ENCODE measurements around the gene PSENEN. TPM values are rescaled to one million over a fixed set of nuclear protein-coding genes. Genes with fewer than 3 reads are reported as not detected.

PSENEN gene
- total RNA-seq, 1 experiment from 2014 or later: 106 TPM

DNA sequence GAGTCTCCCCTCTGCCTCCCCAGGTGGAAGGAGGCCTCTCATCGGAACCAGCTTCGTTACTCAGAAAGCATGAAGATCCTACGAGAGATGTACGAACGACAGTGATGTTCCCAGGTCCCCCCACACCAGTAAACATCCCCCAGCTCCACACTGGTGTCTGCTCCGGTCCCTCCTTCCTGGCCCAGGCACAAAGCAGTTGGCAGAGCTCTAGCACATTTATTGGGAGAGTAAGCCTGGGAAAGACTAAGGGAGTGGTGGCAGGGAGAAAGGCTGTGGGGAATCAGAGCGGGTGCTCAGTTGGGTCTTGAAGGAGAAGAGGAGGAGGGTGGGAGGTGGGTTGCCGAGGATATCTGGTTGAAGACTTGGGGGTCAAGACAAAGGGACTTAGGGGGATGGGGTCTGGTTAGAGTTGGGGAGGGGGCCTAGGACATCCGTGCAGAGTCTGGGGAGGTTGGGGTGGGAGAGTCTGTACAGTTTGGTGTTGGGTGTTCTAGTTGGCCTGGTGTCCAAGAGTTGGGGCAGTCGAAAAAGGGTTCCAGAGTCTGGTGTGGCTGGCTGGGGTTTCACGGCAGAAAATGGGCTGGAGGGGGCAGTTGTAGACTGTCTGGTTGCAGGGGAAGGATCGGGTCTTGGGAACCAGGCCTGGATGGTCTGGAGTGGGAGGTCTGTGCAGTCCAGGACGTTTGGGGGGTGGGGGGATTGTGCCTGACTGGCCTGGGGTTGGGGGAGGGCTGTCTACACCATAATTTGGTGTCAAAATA is 9.1 kb downstream of the PSENEN start:
- Histone ChIP-seq H3K4me1 (replicated peaks; ENCODE audit: insufficient read depth) (peaks cover 25% of the 10 kb centered on the region), H2AFZ (no peak overlapping the region), H3K4me3 (no peak overlapping the region), H4K20me1 (ENCODE audit: insufficient read depth) (peaks cover 4% of the 10 kb centered on the region; the same call in 1 of the 2 replicates), H3K79me2 (ENCODE audit: low read depth) (peaks cover 14% of the 10 kb centered on the region), H3K9me2 (ENCODE audit: insufficient read depth) (no peaks in the 10 kb centered on the region), H3K27ac (no peak overlapping the region), H3K4me2 (no peak overlapping the region), H3F3A (ENCODE audit: insufficient read depth, low read depth) (peaks cover 13% of the 10 kb centered on the region; the same call in 1 of the 2 replicates), H3K36me3 (ENCODE audit: low read depth) (no peaks in the 10 kb centered on the region), H3K9me3 (ENCODE audit: insufficient read depth, low read depth) (no peaks in the 10 kb centered on the region), H3K27me3 (ENCODE audit: insufficient read depth, low read depth) (no peaks in the 10 kb centered on the region)
- no peak for DNase-seq
- ChIA-PET CTCF (no interaction called here), POLR2A (ENCODE audit: unreplicated experiment) (no interaction called here)
- intact Hi-C loops (cut with micrococcal nuclease; ENCODE audit: unreplicated experiment): no loop called here
- BruUV-seq (replicated peaks): no TSS peak
- TF ChIP-seq EZH2 (IDR thresholded peaks at IDR 0.05; ENCODE audit: low read depth): no peak
- TF ChIP-seq, protein P1, sequence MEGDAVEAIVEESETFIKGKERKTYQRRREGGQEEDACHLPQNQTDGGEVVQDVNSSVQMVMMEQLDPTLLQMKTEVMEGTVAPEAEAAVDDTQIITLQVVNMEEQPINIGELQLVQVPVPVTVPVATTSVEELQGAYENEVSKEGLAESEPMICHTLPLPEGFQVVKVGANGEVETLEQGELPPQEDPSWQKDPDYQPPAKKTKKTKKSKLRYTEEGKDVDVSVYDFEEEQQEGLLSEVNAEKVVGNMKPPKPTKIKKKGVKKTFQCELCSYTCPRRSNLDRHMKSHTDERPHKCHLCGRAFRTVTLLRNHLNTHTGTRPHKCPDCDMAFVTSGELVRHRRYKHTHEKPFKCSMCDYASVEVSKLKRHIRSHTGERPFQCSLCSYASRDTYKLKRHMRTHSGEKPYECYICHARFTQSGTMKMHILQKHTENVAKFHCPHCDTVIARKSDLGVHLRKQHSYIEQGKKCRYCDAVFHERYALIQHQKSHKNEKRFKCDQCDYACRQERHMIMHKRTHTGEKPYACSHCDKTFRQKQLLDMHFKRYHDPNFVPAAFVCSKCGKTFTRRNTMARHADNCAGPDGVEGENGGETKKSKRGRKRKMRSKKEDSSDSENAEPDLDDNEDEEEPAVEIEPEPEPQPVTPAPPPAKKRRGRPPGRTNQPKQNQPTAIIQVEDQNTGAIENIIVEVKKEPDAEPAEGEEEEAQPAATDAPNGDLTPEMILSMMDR (conservative IDR thresholded peaks at IDR 0.05): no peak

DNA sequence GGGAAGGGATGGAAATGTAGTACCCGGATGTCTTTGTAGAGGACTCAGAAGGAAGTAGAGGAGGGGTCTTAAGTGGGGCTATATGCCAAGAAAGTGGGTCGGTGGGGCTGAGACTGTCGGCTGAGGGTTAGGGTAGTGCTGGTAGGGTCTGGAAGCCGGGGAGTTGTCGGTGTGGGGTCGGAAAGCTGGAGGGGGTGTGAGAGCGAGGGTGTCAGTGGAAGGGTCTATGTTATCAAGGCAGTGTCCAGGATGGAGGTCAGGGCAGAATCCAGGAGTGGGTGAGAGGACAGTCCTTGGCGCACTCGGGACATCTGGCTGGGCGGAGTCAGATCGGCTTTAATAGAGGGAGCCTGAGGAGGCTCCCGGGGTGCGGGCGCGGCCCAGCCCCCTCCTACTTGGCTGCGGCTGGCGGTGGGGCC is 9.7 kb downstream of the PSENEN start:
- Histone ChIP-seq H3K9me3 (ENCODE audit: insufficient read depth, low read depth) (no peaks in the 10 kb centered on the region), H3K79me2 (ENCODE audit: low read depth) (peaks cover 16% of the 10 kb centered on the region), H3K27ac (no peak overlapping the region), H2AFZ (no peak overlapping the region), H3K36me3 (ENCODE audit: low read depth) (no peaks in the 10 kb centered on the region; the same call in 1 of the 2 replicates), H3K4me3 (no peak overlapping the region), H3K4me2 (no peak overlapping the region), H3K9me2 (ENCODE audit: insufficient read depth) (no peaks in the 10 kb centered on the region), H3K4me1 (replicated peaks; ENCODE audit: insufficient read depth) (peaks cover 19% of the 10 kb centered on the region), H3F3A (ENCODE audit: insufficient read depth, low read depth) (peaks cover 8% of the 10 kb centered on the region; the same call in 1 of the 2 replicates), H3K27me3 (ENCODE audit: insufficient read depth, low read depth) (no peaks in the 10 kb centered on the region), H4K20me1 (ENCODE audit: insufficient read depth) (peaks cover 4% of the 10 kb centered on the region; the same call in 1 of the 2 replicates)
- ChIA-PET POLR2A (ENCODE audit: unreplicated experiment) (no interaction called here), CTCF (no interaction called here)
- no TSS peak for BruUV-seq (replicated peaks)
- TF ChIP-seq, protein P1 (conservative IDR thresholded peaks at IDR 0.05): no peak
- no peak for TF ChIP-seq EZH2 (IDR thresholded peaks at IDR 0.05; ENCODE audit: low read depth)
- intact Hi-C loops (cut with micrococcal nuclease; ENCODE audit: unreplicated experiment): no loop called here
- DNase-seq: no peak

DNA sequence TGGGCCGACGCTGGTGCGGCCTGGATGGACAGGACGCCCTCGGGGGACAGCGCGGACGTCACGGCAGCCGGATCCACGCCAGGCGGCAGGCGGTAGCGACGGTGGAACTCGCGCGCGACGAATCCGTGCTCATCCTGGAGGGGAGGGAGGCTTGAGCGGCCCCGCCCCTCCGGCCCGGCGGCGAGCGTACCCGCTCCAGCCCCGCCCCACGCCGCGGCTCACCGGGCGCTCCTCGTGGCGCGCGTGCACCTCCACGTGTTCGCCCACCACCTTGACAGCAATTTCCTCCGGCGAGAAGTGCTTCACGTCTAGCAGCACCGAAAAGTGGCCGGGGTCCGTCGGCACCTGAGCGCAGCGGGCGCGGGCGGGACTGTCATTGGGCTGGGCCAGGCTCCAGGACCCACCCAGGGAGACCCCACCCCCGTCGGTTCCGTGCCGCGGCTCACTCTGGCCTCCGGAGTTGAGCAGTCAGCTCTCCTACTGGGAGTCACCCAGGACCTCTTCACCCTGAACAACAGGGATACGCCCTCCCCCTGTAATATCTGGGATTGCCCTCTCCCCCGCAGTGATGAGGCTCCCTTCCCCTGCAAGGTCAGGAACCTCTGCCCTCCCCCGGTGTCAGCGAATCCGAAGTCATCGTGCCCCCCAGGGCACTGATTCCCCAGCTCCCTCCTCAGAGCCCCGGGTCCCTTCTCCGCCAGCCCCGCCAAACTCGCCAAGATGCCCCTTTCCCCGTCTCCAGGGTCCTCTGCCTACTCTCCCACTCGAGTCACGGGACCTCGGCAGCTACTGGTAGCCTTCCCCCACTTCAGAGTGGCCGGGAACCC is 10.3 kb downstream of the PSENEN start:
- Histone ChIP-seq H3K4me2 (no peak overlapping the region), H2AFZ (no peak overlapping the region), H4K20me1 (ENCODE audit: insufficient read depth) (peaks cover 4% of the 10 kb centered on the region; the same call in 1 of the 2 replicates), H3K9me3 (ENCODE audit: insufficient read depth, low read depth) (no peaks in the 10 kb centered on the region), H3F3A (ENCODE audit: insufficient read depth, low read depth) (peaks cover 13% of the 10 kb centered on the region), H3K9me2 (ENCODE audit: insufficient read depth) (no peaks in the 10 kb centered on the region), H3K79me2 (ENCODE audit: low read depth) (peaks cover 19% of the 10 kb centered on the region), H3K27me3 (ENCODE audit: insufficient read depth, low read depth) (no peaks in the 10 kb centered on the region), H3K4me1 (replicated peaks; ENCODE audit: insufficient read depth) (peaks cover 13% of the 10 kb centered on the region), H3K36me3 (ENCODE audit: low read depth) (no peaks in the 10 kb centered on the region; the same call in 1 of the 2 replicates), H3K4me3 (no peak overlapping the region), H3K27ac (no peak overlapping the region)
- CTCF ChIA-PET: no interaction called here
- TF ChIP-seq, protein P1 (conservative IDR thresholded peaks at IDR 0.05): no peak
- no peak for TF ChIP-seq EZH2 (IDR thresholded peaks at IDR 0.05; ENCODE audit: low read depth)
- POLR2A ChIA-PET (ENCODE audit: unreplicated experiment): no interaction called here
- no TSS peak for BruUV-seq (replicated peaks)
- no peak for DNase-seq
- intact Hi-C loops (cut with micrococcal nuclease; ENCODE audit: unreplicated experiment): no loop called here

Measured in PC-9 (cell line).